GM18507 (cell line): Measurements from ENCODE around the gene TAF11L11.
"Not testable (repeated sequence)": the region's sequence is repeated elsewhere in the genome, so short reads cannot be mapped to it uniquely, and the experiment has no call there.

ENCODE experiments used
- DNase-seq: peaks from one replicate; pipeline ENCODE4 v3.0.0; 2011; ENCODE audit warnings: low read depth; ENCODE audit not compliant: insufficient read length; ENCODE audit errors: extremely low spot score
- FAIRE-seq: peaks from 2 replicates; lab custom pipeline; 2011; peaks lifted over from hg19 to GRCh38; lab: Jason Lieb, UNC

The TAF11L11 gene

DNA sequence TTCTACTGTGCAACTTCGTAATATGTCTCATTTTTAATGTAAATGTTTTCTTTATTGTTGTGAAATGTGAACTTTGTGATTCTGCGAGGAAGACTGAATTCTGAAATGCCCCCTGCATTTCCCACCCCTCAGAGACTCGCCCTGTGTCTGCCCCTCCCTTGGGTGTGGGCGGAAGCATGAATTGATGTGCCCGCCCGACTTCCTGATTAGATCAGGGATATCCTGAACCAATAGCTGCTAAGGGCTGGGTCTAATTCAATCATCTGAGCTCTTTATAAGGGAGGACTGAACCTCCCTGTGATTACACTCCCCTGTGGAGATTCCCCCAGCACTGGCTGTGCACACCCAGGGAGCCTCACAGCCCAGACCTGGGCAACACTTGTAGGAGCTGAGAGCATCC, at the start of gene TAF11L11:
TSS of gene TAF11L11 (plus strand) at position 304 of the 400 bp plus-strand sequence.
- not testable (repeated sequence) for FAIRE-seq, DNase-seq

DNA sequence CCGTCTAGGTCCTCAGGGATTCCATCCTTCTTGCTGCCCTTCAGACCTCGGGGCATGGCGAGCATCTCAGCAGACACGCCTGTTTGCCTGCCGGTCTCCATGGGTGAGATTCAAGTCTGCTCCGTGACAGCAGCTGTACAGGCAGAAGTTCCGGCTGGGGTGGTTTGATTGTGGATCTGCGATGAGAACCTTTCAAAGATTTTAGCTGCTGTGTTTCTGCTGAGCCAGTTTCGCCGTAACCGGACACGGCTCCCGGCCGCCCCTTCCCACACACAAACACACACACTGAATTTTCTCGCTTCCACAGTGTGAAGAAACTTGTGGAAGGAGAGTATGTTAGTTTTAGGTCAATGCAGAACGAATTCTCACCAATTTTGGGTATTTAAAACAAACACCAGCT, 18.3 kb upstream of the TAF11L11 start, which contains the start of gene TAF11L7:
TSS of gene TAF11L7 (minus strand) at position 101 of the 400 bp plus-strand sequence.
- FAIRE-seq, DNase-seq: not testable (repeated sequence)

DNA sequence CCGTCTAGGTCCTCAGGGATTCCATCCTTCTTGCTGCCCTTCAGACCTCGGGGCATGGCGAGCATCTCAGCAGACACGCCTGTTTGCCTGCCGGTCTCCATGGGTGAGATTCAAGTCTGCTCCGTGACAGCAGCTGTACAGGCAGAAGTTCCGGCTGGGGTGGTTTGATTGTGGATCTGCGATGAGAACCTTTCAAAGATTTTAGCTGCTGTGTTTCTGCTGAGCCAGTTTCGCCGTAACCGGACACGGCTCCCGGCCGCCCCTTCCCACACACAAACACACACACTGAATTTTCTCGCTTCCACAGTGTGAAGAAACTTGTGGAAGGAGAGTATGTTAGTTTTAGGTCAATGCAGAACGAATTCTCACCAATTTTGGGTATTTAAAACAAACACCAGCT, 13.1 kb upstream of the TAF11L11 start, which contains the start of gene TAF11L8:
TSS of gene TAF11L8 (minus strand) at position 101 of the 400 bp plus-strand sequence.
- DNase-seq, FAIRE-seq: not testable (repeated sequence)

DNA sequence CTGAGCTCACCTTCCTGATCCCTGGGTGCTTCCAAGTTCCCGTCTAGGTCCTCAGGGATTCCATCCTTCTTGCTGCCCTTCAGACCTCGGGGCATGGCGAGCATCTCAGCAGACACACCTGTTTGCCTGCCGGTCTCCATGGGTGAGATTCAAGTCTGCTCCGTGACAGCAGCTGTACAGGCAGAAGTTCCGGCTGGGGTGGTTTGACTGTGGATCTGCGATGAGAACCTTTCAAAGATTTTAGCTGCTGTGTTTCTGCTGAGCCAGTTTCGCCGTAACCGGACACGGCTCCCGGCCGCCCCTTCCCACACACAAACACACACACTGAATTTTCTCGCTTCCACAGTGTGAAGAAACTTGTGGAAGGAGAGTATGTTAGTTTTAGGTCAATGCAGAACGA, 9.7 kb upstream of the TAF11L11 start, which contains the start of gene TAF11L9:
TSS of gene TAF11L9 (minus strand) at position 140 of the 400 bp plus-strand sequence.
- DNase-seq, FAIRE-seq: not testable (repeated sequence)

DNA sequence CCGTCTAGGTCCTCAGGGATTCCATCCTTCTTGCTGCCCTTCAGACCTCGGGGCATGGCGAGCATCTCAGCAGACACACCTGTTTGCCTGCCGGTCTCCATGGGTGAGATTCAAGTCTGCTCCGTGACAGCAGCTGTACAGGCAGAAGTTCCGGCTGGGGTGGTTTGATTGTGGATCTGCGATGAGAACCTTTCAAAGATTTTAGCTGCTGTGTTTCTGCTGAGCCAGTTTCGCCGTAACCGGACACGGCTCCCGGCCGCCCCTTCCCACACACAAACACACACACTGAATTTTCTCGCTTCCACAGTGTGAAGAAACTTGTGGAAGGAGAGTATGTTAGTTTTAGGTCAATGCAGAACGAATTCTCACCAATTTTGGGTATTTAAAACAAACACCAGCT, 6.3 kb upstream of the TAF11L11 start, which contains the start of gene TAF11L10:
TSS of gene TAF11L10 (minus strand) at position 101 of the 400 bp plus-strand sequence.
- DNase-seq, FAIRE-seq: not testable (repeated sequence)

DNA sequence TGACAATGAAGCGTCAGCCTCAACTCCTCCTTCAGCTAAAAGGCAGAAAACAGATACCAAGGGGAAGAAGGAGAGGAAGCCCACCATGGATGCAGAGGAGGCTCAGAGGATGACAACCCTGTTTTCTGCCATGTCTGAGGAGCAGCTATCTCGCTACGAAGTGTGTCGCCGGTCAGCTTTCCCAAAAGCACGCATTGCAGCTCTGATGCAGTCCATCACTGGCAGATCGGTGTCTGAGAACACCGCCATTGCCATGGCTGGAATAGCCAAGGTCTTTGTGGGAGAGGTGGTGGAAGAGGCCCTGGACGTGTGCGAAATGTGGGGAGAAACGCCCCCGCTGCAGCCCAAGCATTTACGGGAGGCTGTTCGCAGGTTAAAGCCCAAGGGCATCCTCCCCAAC, 968 bp downstream of the TAF11L11 start:
- FAIRE-seq, result no peak
- no peak for DNase-seq

DNA sequence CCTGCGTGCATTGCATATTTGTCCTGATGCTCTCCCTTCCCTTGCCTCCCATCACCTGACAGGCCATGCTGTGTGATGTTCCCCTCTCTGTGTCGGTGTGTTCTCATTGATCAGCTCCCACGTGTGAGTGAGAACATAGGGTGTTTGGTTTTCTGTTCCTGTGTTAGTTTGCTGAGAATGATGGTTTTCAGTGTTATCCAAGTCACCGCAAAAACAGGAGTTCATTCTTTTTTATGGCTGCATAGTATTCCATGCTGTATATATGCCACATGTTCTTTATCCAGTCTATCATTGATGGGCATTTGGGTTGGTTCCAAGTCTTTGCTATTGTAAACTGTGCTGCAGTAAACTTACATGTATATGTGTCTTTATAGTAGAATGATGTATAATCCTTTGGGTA, 3.5 kb downstream of the TAF11L11 start:
- FAIRE-seq, DNase-seq: not testable (repeated sequence)

DNA sequence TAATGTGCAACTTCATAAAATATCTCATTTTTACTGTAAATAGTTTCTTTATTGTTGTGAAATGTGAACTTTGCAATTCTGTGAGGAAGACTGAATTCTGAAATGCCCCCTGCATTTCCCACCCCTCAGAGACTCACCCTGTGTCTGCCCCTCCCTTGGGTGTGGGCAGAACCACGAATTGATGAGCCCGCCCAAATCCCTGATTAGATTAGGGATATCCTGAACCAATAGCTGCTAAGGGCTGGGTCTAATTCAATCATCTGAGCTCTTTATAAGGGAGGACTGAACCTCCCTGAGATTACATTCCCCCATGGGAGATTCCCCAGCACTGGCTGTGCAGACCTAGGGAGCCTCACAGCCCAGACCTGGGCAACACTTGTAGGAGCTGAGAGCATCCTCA, 6.1 kb downstream of the TAF11L11 start, which contains the start of gene TAF11L12:
TSS of gene TAF11L12 (plus strand) at position 301 of the 400 bp plus-strand sequence.
- not testable (repeated sequence) for DNase-seq, FAIRE-seq

DNA sequence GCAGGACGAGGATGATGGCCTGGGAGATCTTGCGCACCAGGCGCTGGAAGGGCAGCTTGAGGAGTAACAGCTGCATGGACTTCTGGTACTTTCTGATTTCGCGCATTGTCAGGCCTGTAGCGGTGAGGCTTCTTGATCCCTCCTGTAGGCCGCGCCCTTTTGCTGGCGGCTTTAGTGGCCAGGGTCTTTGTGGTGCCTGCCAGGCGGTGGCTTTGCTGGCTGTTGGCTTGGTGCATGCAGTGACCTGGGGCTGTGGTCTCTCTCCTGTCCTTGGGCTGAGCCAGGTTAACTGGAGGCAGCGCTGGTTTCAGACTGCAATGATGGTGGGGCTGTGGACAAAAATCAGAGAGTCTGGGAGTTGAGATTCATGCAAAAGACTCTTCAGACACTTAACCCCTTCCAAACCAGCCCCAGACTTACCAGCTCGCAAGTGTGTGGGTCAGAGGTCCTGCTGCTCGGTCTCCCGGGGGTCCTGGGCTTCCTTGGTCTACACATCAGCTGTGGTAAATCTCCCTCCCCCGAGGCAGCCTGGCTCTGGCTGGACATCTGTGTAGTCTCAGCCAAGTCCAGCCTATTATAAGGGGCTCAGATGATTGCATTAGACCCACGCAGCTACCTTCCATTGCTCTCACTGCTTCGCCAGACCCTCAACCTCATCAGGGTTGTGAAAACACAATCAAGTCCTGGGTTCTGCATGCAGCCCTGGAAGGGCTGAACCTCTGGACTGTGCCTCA, 11.1 kb downstream of the TAF11L11 start:
- DNase-seq (no peak), FAIRE-seq (no peak)

DNA sequence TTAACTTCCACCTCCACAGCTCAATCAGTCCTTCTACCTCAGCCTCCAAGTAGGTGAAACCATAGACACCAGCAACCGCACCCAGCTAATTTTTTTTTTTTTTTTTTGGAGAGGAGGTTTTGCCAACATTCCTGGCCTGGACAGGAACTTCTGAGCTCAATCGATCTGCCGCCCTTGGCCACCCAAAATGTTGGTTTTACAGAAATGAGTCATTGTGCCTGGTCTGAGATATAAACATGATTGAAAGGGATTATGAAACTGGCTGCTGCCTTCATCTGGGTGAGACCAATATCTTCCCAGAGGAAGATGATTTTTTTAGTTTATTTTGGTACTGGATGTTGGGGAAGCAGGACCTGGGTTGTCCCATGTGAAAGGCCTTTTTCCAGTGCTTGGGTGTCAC, 15.4 kb downstream of the TAF11L11 start:
- no peak for FAIRE-seq
- no peak for DNase-seq

DNA sequence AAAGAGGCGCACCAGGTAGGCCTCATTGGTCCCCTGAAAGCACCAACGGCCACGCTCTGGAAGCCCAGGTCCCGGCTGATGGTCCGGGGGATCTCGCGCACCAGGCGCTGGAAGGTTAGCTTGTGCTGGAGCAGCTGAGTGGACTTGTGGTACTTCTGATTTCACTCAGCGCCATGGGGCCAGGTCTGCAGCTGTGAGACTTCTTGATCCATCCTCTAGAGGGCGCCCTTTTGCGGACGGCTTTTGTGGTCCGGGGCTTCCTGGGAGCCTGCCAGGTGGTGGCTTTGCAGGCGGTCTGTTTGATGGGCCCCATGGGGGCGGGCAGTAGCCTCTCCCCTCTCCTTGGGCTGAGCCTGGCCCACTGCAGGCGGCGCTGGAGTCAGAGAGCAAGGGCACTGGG, 16.6 kb downstream of the TAF11L11 start:
- DNase-seq, result no peak
- FAIRE-seq, result no peak

DNA sequence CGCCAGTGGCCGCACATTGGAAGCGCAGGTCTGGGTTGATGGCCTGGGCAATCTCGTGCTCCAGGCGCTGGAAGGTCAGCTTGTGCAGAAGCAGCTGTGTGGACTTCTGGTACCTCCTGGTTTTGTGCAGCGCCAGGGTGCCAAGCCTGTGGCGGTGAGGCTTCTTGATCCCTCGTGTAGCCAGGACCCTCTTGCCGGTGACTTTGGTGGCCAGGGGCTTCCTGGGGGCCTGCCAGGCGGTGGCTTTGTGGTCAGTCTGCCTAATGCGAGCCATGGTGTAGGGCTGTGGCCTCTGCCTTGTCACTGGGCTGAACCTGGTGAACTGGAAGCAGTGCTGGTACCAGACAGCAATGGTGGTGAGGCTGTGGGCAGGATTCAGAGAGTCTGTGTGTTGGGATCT, 21.7 kb downstream of the TAF11L11 start:
- DNase-seq, result no peak
- no peak for FAIRE-seq

DNA sequence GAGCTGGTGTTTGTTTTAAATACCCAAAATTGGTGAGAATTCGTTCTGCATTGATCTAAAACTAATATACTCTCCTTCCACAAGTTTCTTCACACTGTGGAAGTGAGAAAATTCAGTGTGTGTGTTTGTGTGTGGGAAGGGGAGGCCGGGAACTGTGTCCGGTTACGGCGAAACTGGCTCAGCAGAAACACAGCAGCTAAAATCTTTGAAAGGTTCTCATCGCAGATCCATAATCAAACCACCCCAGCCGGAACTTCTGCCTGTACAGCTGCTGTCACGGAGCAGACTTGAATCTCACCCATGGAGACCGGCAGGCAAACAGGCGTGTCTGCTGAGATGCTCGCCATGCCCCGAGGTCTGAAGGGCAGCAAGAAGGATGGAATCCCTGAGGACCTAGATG, 27.8 kb downstream of the TAF11L11 start, which contains the start of gene TAF11L13:
TSS of gene TAF11L13 (plus strand) at position 301 of the 400 bp plus-strand sequence.
- not testable (repeated sequence) for FAIRE-seq, DNase-seq

DNA sequence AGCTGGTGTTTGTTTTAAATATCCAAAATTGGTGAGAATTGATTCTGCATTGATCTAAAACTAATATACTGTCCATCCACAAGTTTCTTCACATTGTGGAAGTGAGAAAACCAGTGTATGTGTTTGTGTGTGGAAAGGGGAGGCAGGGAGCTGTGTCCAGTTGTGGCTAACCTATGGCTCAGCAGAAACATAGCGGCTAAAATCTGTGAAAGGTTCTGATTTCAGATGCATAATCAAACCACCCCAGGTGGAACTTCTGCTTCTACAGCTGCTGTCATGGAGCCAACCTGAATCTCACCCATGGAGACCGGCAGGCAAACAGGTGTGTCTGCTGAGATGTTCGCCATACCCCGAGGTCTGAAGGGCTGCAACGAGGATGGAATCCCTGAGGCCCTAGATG, 30.2 kb downstream of the TAF11L11 start, which contains the start of gene TAF11L14:
TSS of gene TAF11L14 (plus strand) at position 301 of the 400 bp plus-strand sequence.
- DNase-seq (no peak), FAIRE-seq (no peak)

DNA sequence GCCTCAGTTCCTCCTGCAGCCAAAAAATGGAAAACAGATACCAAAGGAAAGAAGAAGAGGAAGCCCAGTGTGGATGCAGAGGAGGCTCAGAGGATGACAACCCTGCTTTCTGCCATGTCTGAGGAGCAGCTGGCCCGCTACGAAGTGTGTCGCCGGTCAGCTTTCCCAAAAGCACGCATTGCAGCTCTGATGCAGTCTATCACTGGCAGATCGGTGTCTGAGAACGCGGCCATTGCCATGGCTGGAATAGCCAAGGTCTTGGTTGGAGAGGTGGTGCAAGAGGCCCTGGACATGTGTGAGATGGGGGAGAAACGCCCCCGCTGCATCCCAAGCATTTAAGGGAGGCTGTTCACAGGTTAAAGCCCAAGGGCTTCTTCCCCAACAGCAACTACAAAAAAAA, 45.2 kb downstream of the TAF11L11 start:
- FAIRE-seq, DNase-seq: not testable (repeated sequence)

DNA sequence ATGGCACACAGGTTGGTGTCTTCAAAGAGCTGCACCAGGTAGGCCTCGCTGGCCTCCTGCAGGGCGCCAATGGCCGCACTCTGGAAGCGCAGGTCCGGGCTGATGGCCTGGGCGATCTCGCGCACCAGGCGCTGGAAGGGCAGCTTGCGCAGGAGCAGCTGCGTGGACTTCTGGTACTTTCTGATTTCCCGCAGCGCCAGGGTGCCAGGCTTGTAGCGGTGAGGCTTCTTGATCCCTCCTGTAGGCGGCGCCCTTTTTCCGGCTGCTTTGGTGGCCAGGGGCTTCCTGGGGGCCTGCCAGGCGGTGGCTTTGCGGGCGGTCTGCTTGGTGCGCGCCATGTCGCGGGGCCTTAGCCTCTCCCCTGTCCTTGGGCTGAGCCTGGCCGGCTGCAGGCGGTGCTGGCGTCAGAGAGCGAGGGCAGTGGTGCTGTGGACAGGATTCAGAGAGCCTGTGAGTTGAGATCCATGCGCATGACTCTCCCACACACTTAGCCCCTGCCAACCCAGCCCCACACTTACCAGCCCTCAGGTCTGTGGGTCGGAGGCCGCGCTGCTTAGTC, 51.3 kb downstream of the TAF11L11 start:
- DNase-seq, FAIRE-seq: not testable (repeated sequence)
